NCI-H2196 treated with DMSO at 0.1 percent for 48 hours (cell line): ENCODE results near the gene CRB2.

ENCODE experiments used
- DNase-seq: peaks from one replicate; lab custom pipeline; 2025; ENCODE audit not compliant: unreplicated experiment; lab: John Stamatoyannopoulos, UW

Gene CRB2

GRCh38 chr9:123355761-123356431, at the start of gene CRB2:
CRB2 (plus strand) TSS chr9:123356197; CDS start chr9:123356261, 64 bp downstream.
- DNase-seq = no peak

DNA sequence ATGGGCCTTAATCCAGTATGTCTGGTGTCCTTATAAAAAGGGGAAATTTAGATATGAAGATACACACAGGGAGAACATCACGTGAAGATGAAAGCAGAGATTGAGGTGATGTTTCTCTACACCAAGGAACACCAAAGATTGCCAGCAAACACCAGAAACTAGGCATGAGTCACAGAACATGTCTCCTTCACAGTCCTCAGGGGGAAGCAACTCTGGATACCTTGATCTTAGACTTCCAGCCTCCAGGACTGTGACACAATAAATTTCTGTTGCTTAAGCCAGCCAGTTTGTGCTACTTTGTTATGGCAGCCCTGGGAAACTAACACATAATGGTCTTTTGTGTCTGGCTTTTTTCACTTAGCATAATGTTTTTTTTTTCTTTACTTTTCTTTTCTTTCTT, 46.4 kb upstream of the CRB2 start:
- DNase-seq = no peak

- no peak for DNase-seq
Observed at GRCh38 chr9:123310551-123311249, 45.3 kb upstream of the CRB2 start.

DNA sequence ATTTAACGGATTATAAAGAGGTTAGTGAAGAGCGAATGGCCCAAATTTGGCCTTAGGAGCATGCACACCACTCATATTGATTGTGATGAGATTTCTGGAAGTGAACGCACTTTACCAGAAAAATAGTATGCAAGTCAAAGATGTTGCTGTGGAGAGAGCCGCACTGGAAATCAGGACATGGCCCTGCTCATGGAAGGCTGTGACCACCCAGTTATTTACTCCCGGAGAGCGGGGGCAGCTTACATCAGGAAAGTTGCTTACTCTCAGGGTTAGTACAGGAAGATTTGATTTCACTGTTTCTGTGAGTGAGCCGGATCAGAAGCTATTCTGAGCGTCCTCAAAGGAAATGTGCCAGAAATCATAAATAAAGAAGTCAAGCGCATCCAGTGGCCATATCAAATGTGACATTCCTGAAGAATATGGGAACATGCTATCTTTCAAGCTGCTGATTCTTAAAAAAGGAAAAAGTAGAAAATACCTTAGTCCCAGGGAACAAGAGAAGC, 44.7 kb upstream of the CRB2 start:
- DNase-seq = no peak

- no peak for DNase-seq
Observed at GRCh38 chr9:123312306-123312877, 43.6 kb upstream of the CRB2 start.

DNA sequence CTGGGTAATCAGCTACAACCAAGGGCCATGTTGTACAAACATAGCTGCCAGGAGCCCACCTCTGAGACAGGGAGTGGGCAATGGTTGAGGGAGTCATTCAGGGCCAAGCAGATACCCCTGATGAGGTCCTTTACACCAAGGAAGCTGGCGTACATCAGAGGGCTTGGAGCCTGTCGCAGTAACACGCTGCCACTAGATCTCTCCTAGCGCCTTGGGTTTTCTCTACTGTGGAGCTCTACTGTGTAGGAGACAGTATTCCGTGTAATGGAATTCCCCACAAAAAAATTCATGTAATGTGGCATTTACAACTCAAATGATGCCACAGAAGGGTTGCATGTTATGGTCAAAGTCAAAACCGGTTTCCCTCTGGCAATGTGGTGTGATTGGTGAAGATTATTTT, 41.4 kb upstream of the CRB2 start:
- DNase-seq = no peak

DNA sequence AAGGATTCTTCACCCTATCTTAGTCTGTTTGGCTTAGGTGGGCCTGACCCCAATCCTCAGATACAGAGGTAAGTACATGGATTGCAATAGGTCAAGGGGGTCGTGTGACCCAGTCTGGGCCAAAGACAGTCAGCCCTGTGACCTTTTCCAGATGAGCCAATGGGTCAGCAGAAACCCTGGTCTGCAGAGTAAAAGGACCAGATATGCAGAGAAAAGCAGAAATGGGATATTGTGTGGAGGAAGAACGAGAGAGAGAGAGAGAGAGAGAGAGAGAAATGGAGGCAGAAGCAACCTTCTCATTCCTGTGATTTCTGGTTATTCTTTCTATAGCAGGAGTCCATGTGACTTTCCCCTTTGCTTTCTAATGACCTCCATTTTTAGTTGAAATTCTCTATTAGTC, 40.4 kb upstream of the CRB2 start:
- DNase-seq = no peak

DNA sequence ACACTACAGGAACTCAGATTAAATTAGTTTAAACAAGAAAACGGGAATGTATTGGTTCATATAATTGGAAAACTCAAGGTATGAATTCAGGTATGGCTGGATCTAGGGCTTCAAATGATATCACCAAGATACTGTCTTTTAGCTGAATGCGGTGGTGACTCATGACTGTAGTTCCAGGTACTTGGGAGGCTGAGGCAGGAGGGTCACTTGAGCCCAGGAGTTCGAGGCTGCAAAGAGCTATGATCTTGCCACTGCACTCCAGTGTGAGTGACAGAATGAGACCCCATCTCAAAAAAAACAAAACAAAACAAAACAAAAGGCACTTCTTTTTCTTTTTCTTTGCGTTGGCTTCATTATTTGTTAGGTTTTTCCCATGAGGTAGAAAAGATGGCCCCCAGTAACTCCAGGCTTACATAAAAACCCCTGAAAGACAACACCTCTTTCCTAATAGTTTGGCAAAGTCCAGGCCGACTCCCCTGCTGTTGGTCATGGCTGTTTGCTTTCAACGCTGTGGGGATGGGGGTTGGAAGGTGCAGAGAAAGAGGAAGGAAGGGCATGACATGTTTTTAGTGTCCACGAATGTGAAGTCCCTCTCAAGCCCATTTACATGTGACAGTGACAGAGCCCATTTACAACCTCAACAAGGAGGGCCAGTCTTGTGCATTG, 39.8 kb upstream of the CRB2 start:
- DNase-seq = no peak

- DNase-seq = no peak
Observed at GRCh38 chr9:123318202-123318601, 37.8 kb upstream of the CRB2 start.

- no peak for DNase-seq
Observed at GRCh38 chr9:123318961-123319421, 37.0 kb upstream of the CRB2 start.

DNA sequence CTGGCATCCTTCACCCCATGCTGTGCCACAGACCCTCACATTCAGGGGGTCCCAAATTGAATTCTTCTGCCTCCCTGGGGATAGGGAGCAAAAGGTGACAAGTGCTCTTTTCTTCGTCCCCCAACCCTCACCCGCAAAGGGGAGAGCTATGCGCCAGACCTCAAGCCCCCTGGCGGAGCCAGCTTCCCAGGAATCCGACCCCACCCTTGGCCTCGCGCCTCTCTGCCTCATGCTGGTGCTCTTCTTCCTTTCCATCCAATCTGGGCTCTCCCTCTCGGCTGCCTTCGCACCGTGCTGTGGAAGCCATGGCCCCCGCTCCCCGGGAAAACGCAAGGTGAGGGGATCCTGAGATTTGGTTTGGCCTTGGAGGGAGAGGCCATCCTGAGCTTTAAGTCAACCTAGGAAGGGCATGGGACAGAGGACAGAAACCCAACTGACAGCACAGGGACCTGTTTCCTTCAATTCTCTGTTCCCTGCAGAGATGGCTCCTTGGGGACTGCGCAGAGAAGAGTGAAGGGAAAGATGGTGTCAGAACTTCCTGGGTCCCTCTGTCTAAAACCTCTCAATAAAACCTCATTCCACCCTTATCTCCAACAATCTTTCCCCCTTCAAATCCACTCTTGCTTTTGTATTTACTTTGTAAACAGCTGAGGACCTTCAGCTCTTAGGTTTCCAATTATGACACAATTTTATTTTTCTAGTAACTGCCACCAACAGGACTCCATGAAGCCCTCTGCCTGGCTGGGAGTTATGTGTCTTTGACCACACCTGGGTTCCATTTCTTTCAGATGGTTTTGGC, 36.3 kb upstream of the CRB2 start:
- DNase-seq = no peak

DNA sequence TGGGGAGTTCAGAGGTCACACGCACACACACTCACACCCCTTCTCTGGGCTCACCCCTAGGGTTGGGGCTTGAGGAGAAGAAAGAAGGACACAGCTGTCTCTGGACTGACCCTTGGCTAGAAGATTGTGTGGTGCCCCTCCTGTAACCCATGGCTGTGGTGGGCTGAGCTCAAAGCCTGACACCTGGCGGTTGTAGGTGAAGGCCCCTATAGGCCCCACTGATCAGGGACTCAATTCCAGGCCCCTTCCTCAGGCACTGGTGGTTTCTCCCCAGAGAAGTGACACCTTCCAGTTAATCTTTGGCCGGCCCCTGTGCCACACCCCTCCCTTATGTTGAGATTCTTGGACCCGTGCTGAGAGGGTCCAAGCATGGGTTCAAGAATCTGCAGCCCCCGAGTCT, 35.2 kb upstream of the CRB2 start:
- no peak for DNase-seq

DNA sequence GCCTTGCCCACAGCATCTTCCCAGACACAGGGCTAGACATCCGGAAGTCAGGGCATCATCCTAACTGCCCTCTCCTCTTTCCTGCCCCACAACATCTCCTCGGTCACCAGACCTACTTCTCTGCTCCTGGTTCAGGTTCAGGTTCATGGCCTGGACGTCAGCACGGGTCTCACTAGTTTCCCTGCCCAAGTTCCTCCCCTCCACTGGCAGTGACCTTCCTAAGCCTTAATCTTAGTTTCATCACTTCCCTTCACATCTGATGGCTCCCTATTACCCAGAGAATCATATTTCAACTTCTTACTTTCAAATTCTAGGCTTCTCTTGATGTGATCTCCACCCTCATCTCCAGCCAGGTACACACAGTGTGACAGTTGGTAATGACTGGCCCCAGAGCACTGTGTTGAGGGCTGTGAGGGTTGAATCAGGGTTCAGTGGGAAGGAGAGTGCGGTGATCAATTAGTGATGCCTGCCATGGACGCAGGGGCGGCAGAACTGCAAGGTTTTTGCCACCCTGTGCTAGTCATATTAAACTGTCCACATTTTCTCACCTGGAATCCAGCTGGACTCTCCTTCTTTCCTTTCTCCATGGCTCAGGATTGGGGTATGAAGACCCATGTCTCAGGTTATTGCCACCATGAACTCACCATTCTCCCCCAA, 34.3 kb upstream of the CRB2 start:
- DNase-seq = no peak

- no peak for DNase-seq
Observed at GRCh38 chr9:123322273-123323195, 33.5 kb upstream of the CRB2 start.

DNA sequence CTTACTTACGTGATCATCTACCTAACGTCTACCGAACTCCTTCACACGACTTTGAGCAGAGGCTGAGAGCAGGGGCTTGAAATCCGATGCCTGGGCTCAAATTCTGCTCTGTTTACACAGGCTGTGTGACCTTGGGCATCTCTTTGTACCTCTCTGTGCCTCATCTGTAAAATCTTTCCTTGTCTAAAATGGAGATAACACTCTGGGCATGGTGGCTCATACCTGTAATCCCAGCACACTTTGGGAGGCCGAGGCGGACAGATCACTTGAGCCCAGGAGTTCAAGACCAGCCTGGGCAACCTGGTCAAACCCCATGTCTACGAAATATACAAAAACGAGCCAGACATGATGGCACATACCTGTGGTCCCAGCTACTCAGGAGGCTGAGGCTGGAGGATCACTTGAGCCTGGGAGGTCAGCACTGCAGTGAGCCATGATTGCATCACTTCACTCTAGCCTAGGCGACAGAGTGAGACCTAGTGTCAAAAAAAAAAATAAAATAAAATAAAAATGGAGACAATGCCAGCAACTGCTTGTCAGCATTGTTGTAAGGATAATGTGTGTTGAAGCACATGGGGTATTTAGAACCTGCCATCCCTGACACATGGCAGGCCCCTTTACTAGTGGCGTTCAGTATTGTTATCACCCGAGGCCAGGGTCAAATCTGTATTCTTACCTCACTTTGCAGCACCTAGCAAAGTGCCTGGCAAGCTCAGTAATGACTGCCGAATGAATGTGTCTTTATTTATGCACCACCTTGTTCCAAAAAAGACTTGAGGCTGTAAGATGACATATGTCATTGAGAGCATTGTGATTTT, 32.6 kb upstream of the CRB2 start:
- no peak for DNase-seq

DNA sequence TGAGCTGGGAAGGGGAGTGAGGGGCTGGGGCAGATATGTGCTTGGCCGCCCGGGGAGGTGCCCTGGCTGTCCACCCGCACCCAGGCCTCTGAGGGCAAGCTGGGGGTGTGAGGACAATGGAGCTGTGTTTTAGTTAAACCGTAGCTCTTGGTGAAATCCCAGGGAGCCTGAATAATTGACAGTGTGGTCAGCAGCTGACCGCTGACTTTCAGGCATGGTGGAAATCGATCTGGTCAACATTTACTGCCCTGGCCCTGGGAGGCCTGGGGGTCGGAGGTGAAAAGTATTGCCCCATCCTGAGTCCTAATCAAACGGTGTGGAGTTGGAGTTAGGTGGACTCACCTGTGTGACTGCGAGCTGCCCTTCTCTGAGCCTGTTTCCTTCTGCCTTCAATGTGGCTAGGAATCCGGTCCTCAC, 31.2 kb upstream of the CRB2 start:
- DNase-seq = no peak

- DNase-seq = no peak
Observed at GRCh38 chr9:123326187-123326586, 29.8 kb upstream of the CRB2 start.

DNA sequence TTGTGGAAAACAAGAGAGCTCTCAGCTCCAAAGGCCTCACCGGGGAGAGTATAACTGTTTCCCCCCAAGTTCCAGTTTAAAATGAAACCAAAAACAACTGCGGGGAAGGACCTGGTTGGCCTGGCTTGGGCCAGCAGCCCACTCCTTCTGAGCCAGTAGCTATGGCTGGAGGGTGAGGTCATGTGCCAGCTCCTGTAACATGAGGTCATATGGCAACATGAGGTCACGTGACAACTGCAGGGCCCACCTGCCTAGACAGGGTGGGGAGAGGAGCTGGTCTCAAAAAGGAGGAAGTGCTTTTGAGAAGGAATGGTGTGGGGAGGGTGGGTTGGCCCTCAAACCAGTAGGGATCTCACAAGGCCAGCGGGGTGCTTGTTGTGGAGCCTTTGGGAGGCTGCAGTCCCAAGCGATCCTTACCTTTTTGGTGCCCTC, 29.3 kb upstream of the CRB2 start:
- no peak for DNase-seq
